ENCODE data around the gene MTMR10. TPM values are rescaled to one million over a fixed set of nuclear protein-coding genes. Genes with fewer than 3 reads are reported as not detected.

The MTMR10 gene
- total and polyA plus RNA-seq, 2 of the 4 experiments (the other 2 are of a cell fraction) = 11.2 to 13.8 TPM

GRCh38 chr15:30954674-30955073, 36.8 kb downstream of the MTMR10 start:
- Histone ChIP-seq H3K36me3 (ENCODE audit: control insufficient read depth, insufficient read depth, low read length) (peaks cover 30% of the 10 kb centered on the region), H3K9ac (ENCODE audit: low read depth, low read length) (no peak overlapping the region), H3K18ac (ENCODE audit: low read depth, low read length) (no peak overlapping the region), H3K56ac (ENCODE audit: extremely low read depth, insufficient read depth, low read length) (no peak overlapping the region), H3K4me2 (ENCODE audit: low read depth, low read length) (no peak overlapping the region), H3K4me1 (ENCODE audit: control insufficient read depth, insufficient read depth, low read length) (peaks cover 9% of the 10 kb centered on the region), H2AK9ac (replicated peaks; ENCODE audit: low read depth, low read length, poor library complexity) (no peak overlapping the region), H2AFZ (replicated peaks; ENCODE audit: low read length, poor library complexity) (no peak overlapping the region), H3K27me3 (ENCODE audit: control insufficient read depth, insufficient read depth, low read length) (no peaks in the 10 kb centered on the region), H3K9me1 (ENCODE audit: insufficient read depth, low read length) (peaks cover 9% of the 10 kb centered on the region), H4K20me1 (ENCODE audit: insufficient read depth, low read length) (peaks cover 3% of the 10 kb centered on the region), H3K27ac (ENCODE audit: insufficient read depth, low read length) (no peak overlapping the region), H2BK15ac (ENCODE audit: low read depth, low read length) (no peak overlapping the region), H2BK5ac (ENCODE audit: low read depth, low read length, poor library complexity, severe bottlenecking) (peak overlapping the region; percentile 60), H3K4me3 (ENCODE audit: insufficient read depth, low read depth, low read length) (no peak overlapping the region), H2BK120ac (ENCODE audit: low read depth, low read length) (no peak overlapping the region), H3K14ac (replicated peaks; ENCODE audit: low read depth, low read length) (no peak overlapping the region), H4K5ac (ENCODE audit: low read depth, low read length) (no peak overlapping the region), H4K91ac (ENCODE audit: insufficient read depth, low read depth, low read length) (no peak overlapping the region), H3K79me1 (ENCODE audit: low read depth in 1 of 2, low read length in 2 of 2) (peaks cover 0 to 15% of the 10 kb centered on the region in 2 experiments; a peak in 2 of 4 replicates), H3K23ac (ENCODE audit: low read depth, low read length) (no peak overlapping the region), H2BK20ac (ENCODE audit: low read depth, low read length) (no peak overlapping the region), H2AK5ac (ENCODE audit: low read depth, low read length) (no peak overlapping the region), H4K8ac (ENCODE audit: low read depth in 2 of 2, low read length in 2 of 2) (no peak overlapping the region), H3K4ac (ENCODE audit: low read depth, low read length) (no peak overlapping the region), H3K9me3 (ENCODE audit: control insufficient read depth, insufficient read depth, low read length) (no peaks in the 10 kb centered on the region)
- TF ChIP-seq NFE2L2 (IDR thresholded peaks at IDR 0.05; ENCODE audit: low read depth, low read length) = no peak
- 0 out of 2 replicates have a peak, but pooled peaks have one; percentile 20 for TF ChIP-seq CEBPB (IDR thresholded peaks at IDR 0.05; ENCODE audit: low read depth, low read length)
- TF ChIP-seq RFX5 (IDR thresholded peaks at IDR 0.05; ENCODE audit: low read depth, low read length) = no peak
- POLR2A ChIA-PET (ENCODE audit: unreplicated experiment) = no interaction called here
- in situ Hi-C loops (cut with MboI; ENCODE audit: low sequenced_read_pairs) = no loop called here
- WGBS, 2 experiments (ENCODE audit: extremely low coverage in 2 of 2, insufficient read length in 1 of 2) = no CpG with 5 or more reads among the region's 1 CpG
- DNase-seq (peak; percentile 34), ATAC-seq (ENCODE audit: low read depth) (no peak; the same call in 1 of the 2 replicates)
- intact Hi-C loops (cut with micrococcal nuclease) = loop anchor here (1.0 to 2.0 kb wide), 2 partner anchors 37 to 174 kb away; partner anchors contain the start of gene MTMR10
- BruUV-seq (replicated peaks) = no TSS peak
- dilution Hi-C loops (cut with HindIII; ENCODE audit: low sequenced_read_pairs, unreplicated experiment) = no loop called here
- CTCF ChIA-PET = no interaction called here
